Activated CD8-positive, alpha-beta T cell treated with anti-CD3 and anti-CD28 coated beads for 36 hours (primary cell): ENCODE results near the gene PARP12. TPM values are rescaled to one million over a fixed set of nuclear protein-coding genes. Genes with fewer than 3 reads are reported as not detected.

Source experiments
- ATAC-seq: fragments of 200-7000 bp; cut with Tn5 transposase; one replicate; pipeline ENCODE4 v1.10.0; 2021; ENCODE audit warnings: mild to moderate bottlenecking, moderate library complexity
- CTCF ChIA-PET: fragments of 350-600 bp; sonication (Branson Sonifier 250); formaldehyde crosslinking; loops from one replicate; lab custom pipeline; 2021; ENCODE audit warnings: antibody characterized with exemption; lab: Charles Lee
- POLR2A ChIA-PET: fragments of 350-600 bp; sonication (Branson Sonifier 250); formaldehyde crosslinking; loops from one replicate; lab custom pipeline; 2021; ENCODE audit warnings: antibody characterized with exemption; lab: Charles Lee
- DNase-seq: peaks from one replicate; pipeline ENCODE4 v3.0.0-alpha.2; 2020
- H3K27ac Mint-ChIP-seq: one replicate; pipeline ENCODE4 v1.8.0; 2021; ENCODE audit warnings: mild to moderate bottlenecking, mixed read lengths
- H3K27me3 Mint-ChIP-seq: one replicate; pipeline ENCODE4 v1.8.0; 2021; ENCODE audit warnings: mixed read lengths
- H3K36me3 Mint-ChIP-seq: one replicate; pipeline ENCODE4 v1.8.0; 2021; ENCODE audit warnings: low read depth, mixed read lengths
- H3K4me1 Mint-ChIP-seq: one replicate; pipeline ENCODE4 v1.8.0; 2021; ENCODE audit warnings: low read depth, mixed read lengths
- H3K4me3 Mint-ChIP-seq: one replicate; pipeline ENCODE4 v1.8.0; 2021; ENCODE audit warnings: mild to moderate bottlenecking, moderate library complexity, mixed read lengths
- H3K9me3 Mint-ChIP-seq: one replicate; pipeline ENCODE4 v1.8.0; 2021; ENCODE audit warnings: mixed read lengths
- intact Hi-C: fragments of 100-400 bp; cut with micrococcal nuclease; formaldehyde crosslinking; loops from one replicate; pipeline ENCODE4 v1.10.0; 2022
- total RNA-seq, 2 experiments: library from RNA; stranded (reverse); gene quantifications; one replicate each; pipeline ENCODE4 v1.2.3, GENCODE V29; 2021
- TF ChIP-seq, protein P1 (sequence below): fragments of 200-600 bp; IDR thresholded peaks from one replicate; pipeline ENCODE4 v1.8.0; 2022; ENCODE audit warnings: antibody characterized with exemption, mild to moderate bottlenecking

The PARP12 gene
- total RNA-seq, 2 experiments from 2014 or later: 29.5 to 29.9 TPM

DNA sequence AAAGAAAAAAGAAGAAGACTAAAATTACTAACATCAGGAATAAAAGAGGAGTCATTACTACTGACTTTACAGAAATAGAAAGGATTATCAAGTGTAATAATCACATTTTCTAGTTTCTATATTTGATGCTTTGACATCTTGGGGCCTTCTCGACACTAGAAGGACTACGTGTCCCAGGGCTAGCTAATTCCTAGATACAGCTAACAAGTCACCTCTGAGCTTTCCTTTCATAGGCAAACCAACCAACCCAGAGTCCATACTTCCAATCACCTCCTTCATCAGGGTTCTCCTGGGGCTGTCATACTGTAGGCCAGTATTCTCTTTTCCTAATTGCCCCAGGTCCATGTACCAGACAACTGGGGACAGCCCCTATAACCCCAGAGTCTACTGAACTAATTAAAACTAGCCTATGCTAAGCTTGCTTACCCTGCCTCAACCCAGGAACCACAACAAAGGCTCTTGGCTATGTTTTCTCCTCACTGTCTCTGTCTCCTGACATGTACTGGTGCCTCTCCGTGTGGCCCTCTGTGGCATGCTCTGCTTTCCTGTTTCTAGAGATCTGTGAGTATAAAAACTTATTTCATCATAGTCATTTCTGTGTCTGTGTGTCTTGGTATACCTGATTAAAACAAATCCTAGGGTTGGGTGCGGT, 6.7 kb upstream of the PARP12 start:
- H3K27me3 Mint-ChIP-seq: no peaks in the 10 kb centered on the region
- no peak overlapping the region for H3K27ac Mint-ChIP-seq
- POLR2A ChIA-PET: interaction anchor here (0.7 kb wide), 1 partner anchor 262 kb away, joined by 3 read pairs; no protein-coding TSS in a partner anchor
- ATAC-seq (no peak), DNase-seq (no peak)
- TF ChIP-seq, protein P1, sequence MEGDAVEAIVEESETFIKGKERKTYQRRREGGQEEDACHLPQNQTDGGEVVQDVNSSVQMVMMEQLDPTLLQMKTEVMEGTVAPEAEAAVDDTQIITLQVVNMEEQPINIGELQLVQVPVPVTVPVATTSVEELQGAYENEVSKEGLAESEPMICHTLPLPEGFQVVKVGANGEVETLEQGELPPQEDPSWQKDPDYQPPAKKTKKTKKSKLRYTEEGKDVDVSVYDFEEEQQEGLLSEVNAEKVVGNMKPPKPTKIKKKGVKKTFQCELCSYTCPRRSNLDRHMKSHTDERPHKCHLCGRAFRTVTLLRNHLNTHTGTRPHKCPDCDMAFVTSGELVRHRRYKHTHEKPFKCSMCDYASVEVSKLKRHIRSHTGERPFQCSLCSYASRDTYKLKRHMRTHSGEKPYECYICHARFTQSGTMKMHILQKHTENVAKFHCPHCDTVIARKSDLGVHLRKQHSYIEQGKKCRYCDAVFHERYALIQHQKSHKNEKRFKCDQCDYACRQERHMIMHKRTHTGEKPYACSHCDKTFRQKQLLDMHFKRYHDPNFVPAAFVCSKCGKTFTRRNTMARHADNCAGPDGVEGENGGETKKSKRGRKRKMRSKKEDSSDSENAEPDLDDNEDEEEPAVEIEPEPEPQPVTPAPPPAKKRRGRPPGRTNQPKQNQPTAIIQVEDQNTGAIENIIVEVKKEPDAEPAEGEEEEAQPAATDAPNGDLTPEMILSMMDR: no peak
- CTCF ChIA-PET: no interaction called here
- intact Hi-C loops: no loop called here
- H3K4me3 Mint-ChIP-seq: no peak overlapping the region
- peaks cover 28% of the 10 kb centered on the region for H3K9me3 Mint-ChIP-seq
- H3K4me1 Mint-ChIP-seq: peaks cover 9% of the 10 kb centered on the region
- peaks cover 10% of the 10 kb centered on the region for H3K36me3 Mint-ChIP-seq

DNA sequence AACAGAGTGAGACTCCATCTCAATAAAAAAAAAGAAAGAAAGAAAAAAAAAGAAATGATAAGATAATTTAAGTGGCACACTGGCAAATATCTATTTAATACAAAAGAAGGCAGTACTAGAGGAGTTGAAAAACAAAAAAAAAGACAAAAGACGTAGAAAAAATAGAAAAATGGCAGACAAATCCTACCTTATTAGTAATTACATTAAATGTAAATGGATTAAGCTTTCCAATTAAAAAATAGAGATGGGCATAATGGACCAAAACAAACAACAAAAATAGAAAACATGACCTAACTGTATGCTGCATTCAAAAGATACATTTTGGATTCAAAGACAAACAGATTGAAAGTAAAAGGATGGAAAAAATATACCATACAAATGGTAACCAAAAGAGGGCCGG, 5.3 kb upstream of the PARP12 start:
- intact Hi-C loops: no loop called here
- DNase-seq (no peak), ATAC-seq (no peak)
- Mint-ChIP-seq H3K4me1 (peaks cover 14% of the 10 kb centered on the region), H3K27me3 (no peaks in the 10 kb centered on the region), H3K27ac (no peak overlapping the region), H3K36me3 (peaks cover 10% of the 10 kb centered on the region), H3K9me3 (peaks cover 28% of the 10 kb centered on the region), H3K4me3 (no peak overlapping the region)
- POLR2A ChIA-PET: interaction anchor here (0.7 to 1.4 kb wide), 2 partner anchors 12 to 483 kb away, joined by 3 read pairs; no protein-coding TSS in a partner anchor
- TF ChIP-seq, protein P1: no peak
- CTCF ChIA-PET: no interaction called here

DNA sequence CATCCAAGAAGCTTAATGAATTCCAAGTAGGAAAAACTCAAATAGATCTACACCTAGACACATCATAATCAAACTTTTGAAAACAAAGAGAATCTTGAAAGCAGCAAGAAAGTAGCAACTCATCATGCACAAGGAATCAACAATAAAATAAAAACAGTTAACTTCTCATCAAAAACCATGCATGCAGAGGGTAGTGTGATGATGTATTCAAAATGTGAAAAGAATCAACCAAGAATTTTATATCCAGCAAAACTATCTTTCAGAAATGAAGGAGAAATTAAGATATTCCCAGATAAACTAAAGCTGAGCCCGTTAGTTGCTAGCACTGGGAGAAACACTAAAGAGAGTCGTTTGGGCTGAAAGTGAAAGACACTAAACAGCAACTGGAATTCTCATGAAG, 4.3 kb upstream of the PARP12 start:
- Mint-ChIP-seq H3K36me3 (peaks cover 10% of the 10 kb centered on the region), H3K4me1 (peaks cover 14% of the 10 kb centered on the region), H3K27ac (no peak overlapping the region), H3K4me3 (no peak overlapping the region), H3K27me3 (no peaks in the 10 kb centered on the region), H3K9me3 (peaks cover 28% of the 10 kb centered on the region)
- TF ChIP-seq, protein P1: no peak
- POLR2A ChIA-PET: interaction anchor here (0.6 to 1.4 kb wide), 2 partner anchors 13 to 245 kb away, joined by 3 read pairs; no protein-coding TSS in a partner anchor
- CTCF ChIA-PET: no interaction called here
- intact Hi-C loops: no loop called here
- ATAC-seq (no peak), DNase-seq (no peak)

DNA sequence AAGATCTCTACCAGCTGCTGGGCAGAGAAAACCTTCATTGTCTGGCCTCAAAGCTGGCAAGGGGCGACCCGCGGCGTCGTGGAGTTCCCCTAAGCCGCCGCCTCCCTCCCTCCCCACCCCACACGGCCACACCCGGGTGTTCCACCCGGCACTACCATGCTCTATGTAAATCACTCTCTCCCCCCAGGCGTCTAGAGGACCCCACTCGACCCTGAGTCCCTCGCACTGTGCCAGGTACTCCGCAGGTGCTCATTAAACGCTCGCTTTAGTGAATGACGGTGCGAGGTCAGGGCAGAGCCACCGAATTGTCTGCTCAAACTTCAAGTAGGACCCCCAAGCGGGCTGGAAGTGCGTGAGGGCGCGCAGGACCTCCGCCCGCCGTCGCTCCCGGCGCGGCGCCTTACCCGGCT, 628 bp downstream of the PARP12 start:
- DNase-seq (peak; percentile 57), ATAC-seq (peak; percentile 29)
- TF ChIP-seq, protein P1: no peak
- Mint-ChIP-seq H3K27ac (peak overlapping the region; percentile 81), H3K4me1 (peaks cover 39% of the 10 kb centered on the region), H3K36me3 (peaks cover 20% of the 10 kb centered on the region), H3K4me3 (peak overlapping the region; percentile 83), H3K9me3 (peaks cover 14% of the 10 kb centered on the region), H3K27me3 (no peaks in the 10 kb centered on the region)
- intact Hi-C loops: loop anchor here (5.0 kb wide), 1 partner anchor 115 kb away; the partner anchor contains the start of gene KDM7A
- POLR2A ChIA-PET: interaction anchor here (0.9 kb wide), 1 partner anchor 22 kb away, joined by 3 read pairs; no protein-coding TSS in a partner anchor
- CTCF ChIA-PET: no interaction called here

DNA sequence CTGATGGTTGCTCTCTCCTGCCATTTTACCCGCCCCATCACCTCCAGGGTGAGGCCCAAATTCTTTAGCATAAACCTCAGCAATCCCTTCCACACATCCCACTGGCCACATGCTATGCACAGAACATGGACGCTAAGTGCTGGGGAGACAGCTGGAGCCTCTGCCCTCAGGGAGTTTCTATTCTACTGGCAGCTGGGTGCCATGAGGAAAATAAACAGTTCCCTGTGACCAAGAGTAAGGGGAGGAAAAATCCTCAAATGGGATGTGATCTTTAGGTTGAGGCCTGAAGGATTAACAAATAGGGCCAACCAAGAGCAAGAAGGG, 1.2 kb downstream of the PARP12 start:
- peaks cover 39% of the 10 kb centered on the region for H3K4me1 Mint-ChIP-seq
- H3K36me3 Mint-ChIP-seq: peaks cover 19% of the 10 kb centered on the region
- peak overlapping the region; percentile 45 for H3K27ac Mint-ChIP-seq
- ChIA-PET CTCF (no interaction called here), POLR2A (no interaction called here)
- H3K4me3 Mint-ChIP-seq: peak overlapping the region; percentile 83
- no peak for DNase-seq
- intact Hi-C loops: loop anchor here (5.0 kb wide), 1 partner anchor 116 kb away; the partner anchor contains the start of gene KDM7A
- no peaks in the 10 kb centered on the region for H3K27me3 Mint-ChIP-seq
- no peak for ATAC-seq
- H3K9me3 Mint-ChIP-seq: peaks cover 9% of the 10 kb centered on the region
- TF ChIP-seq, protein P1: no peak
